NCI-H510A treated with DMSO at 0.1 percent for 48 hours (cell line): ENCODE data around the gene CGREF1.
"Not testable (repeated sequence)": the region's sequence is repeated elsewhere in the genome, so short reads cannot be mapped to it uniquely, and the experiment has no call there.

Source experiments
- DNase-seq: peaks from one replicate; lab custom pipeline; 2025; lab: John Stamatoyannopoulos, UW

The CGREF1 gene

GRCh38 chr2:27137322-27137935, 18.5 kb upstream of the CGREF1 start:
- DNase-seq = no peak

- DNase-seq = no peak
These were observed 17.8 kb upstream of the CGREF1 start for GRCh38 chr2:27136751-27137150.

GRCh38 chr2:27135478-27135955, 16.6 kb upstream of the CGREF1 start:
- no peak for DNase-seq

- no peak for DNase-seq
These were observed 16.0 kb upstream of the CGREF1 start for GRCh38 chr2:27134781-27135477.

GRCh38 chr2:27133905-27134780, 15.2 kb upstream of the CGREF1 start, which contains the start of gene PREB:
Gene PREB, minus strand, starts transcription at chr2:27134636. Its CDS starts 215 bp downstream, at chr2:27134421.
- DNase-seq = peak; percentile 94

GRCh38 chr2:27133195-27133875, 14.4 kb upstream of the CGREF1 start:
- no peak for DNase-seq

- no peak for DNase-seq
These were observed 12.5 kb upstream of the CGREF1 start for GRCh38 chr2:27131429-27131828.

GRCh38 chr2:27130396-27130795, 11.5 kb upstream of the CGREF1 start:
- no peak for DNase-seq

- DNase-seq = no peak
These were observed 10.0 kb upstream of the CGREF1 start for GRCh38 chr2:27128668-27129571.

GRCh38 chr2:27127883-27128667, 9.1 kb upstream of the CGREF1 start:
- DNase-seq = no peak

- no peak for DNase-seq
These were observed 7.4 kb upstream of the CGREF1 start for GRCh38 chr2:27126252-27126710.

GRCh38 chr2:27125104-27125503, 6.2 kb upstream of the CGREF1 start:
- no peak for DNase-seq

GRCh38 chr2:27123302-27124150, 4.6 kb upstream of the CGREF1 start, which contains the start of gene ABHD1:
Gene ABHD1, plus strand, starts transcription at chr2:27123815. Its CDS starts 134 bp downstream, at chr2:27123949.
- DNase-seq = peak; percentile 24

GRCh38 chr2:27122791-27123190, 3.9 kb upstream of the CGREF1 start:
- DNase-seq = no peak

GRCh38 chr2:27121906-27122305, 3.0 kb upstream of the CGREF1 start:
- DNase-seq = no peak

GRCh38 chr2:27119330-27119670, 372 bp upstream of the CGREF1 start:
- not testable (repeated sequence) for DNase-seq

- DNase-seq = no peak
These were observed 868 bp downstream of the CGREF1 start for GRCh38 chr2:27117995-27118524.

GRCh38 chr2:27115519-27115918, 3.4 kb downstream of the CGREF1 start:
- DNase-seq = no peak
